GM12878 (cell line): ENCODE measurements around the gene FHL1. TPM values are rescaled to one million over a fixed set of nuclear protein-coding genes. Genes with fewer than 3 reads are reported as not detected.

Source experiments
- ATAC-seq: fragments of 200-7000 bp; cut with Tn5 transposase; 3 replicates; pipeline ENCODE4 v1.9.1; 2020; ENCODE audit warnings: mild to moderate bottlenecking, moderate library complexity
- BruUV-seq: library from RNA; stranded (reverse); fragments of 400-500 nt; replicated peaks from 2 replicates; lab custom pipeline; 2021; lab: Mats Ljungman, UMichigan
- CTCF ChIA-PET: fragments of 300-600 bp; sonication (Branson Sonifier 250); formaldehyde crosslinking; extraction: SDS; loops from one replicate; lab custom pipeline; 2021; ENCODE audit warnings: inconsistent platforms; lab: Yijun Ruan, JAX
- POLR2A ChIA-PET: fragments of 350-600 bp; formaldehyde crosslinking; extraction: SDS; loops from one replicate; lab custom pipeline; 2021; ENCODE audit warnings: inconsistent platforms; lab: Charles Lee
- RAD21 ChIA-PET: fragments of 300-600 bp; sonication (Branson Sonifier 250); formaldehyde crosslinking; loops from one replicate; lab custom pipeline; 2023; ENCODE audit warnings: antibody characterized with exemption; ENCODE audit not compliant: unreplicated experiment; lab: Charles Lee
- SMC1A ChIA-PET: fragments of 300-600 bp; sonication (Branson Sonifier 250); formaldehyde crosslinking; loops from one replicate; lab custom pipeline; 2023; ENCODE audit not compliant: unreplicated experiment, uncharacterized antibody; lab: Charles Lee
- DNase-seq: peaks from one replicate; pipeline ENCODE4 v3.0.0-alpha.2; 2011; ENCODE audit warnings: low read depth, low spot score
- FAIRE-seq: peaks from 3 replicates; lab custom pipeline; 2011; peaks lifted over from hg19 to GRCh38; lab: Jason Lieb, UNC
- H2AFZ ChIP-seq: 2 replicates; pipeline ENCODE4 v1.6.0; 2011; ENCODE audit warnings: low read depth, low read length, control low read depth; ENCODE audit not compliant: control insufficient read depth
- H3K27ac ChIP-seq: 2 replicates; pipeline ENCODE4 v1.5.1; 2011; ENCODE audit warnings: control low read depth; ENCODE audit not compliant: control insufficient read depth, insufficient read depth
- H3K27me3 ChIP-seq, 2 experiments: replicated peaks in 1 of 2; 2 replicates each; pipeline versions ENCODE4 v1.6.0 to v1.6.1; 2011; ENCODE audit warnings: low read length in 1 of 2; ENCODE audit not compliant: control insufficient read depth in 2 of 2, insufficient read depth in 2 of 2
- H3K36me3 ChIP-seq, 2 experiments: 2 replicates each; pipeline ENCODE4 v1.5.1; 2011; ENCODE audit warnings: low read length in 1 of 2; ENCODE audit not compliant: control insufficient read depth in 2 of 2, insufficient read depth in 2 of 2
- H3K4me1 ChIP-seq: 2 replicates; pipeline ENCODE4 v1.6.1; 2011; ENCODE audit warnings: mild to moderate bottlenecking, low read length, moderate library complexity, mixed read lengths; ENCODE audit not compliant: control insufficient read depth, insufficient read depth
- H3K4me2 ChIP-seq: 2 replicates; pipeline ENCODE4 v1.6.0; 2011; ENCODE audit warnings: control low read depth; ENCODE audit not compliant: control insufficient read depth, insufficient read depth
- H3K4me3 ChIP-seq: fragments of 200-600 bp; sonication (generic); 2 replicates; pipeline ENCODE4 v1.5.1; 2016
- H3K79me2 ChIP-seq: 2 replicates; pipeline ENCODE4 v1.6.0; 2011; ENCODE audit warnings: low read length; ENCODE audit not compliant: control insufficient read depth, insufficient read depth
- H3K9ac ChIP-seq: 2 replicates; pipeline ENCODE4 v1.8.0; 2011; ENCODE audit warnings: low read length, control low read depth, mixed read lengths; ENCODE audit not compliant: control insufficient read depth, insufficient read depth
- H3K9me3 ChIP-seq: replicated peaks from 3 replicates; pipeline ENCODE4 v1.5.1; 2011; ENCODE audit warnings: mild to moderate bottlenecking, low read length; ENCODE audit not compliant: control insufficient read depth, insufficient read depth
- H4K20me1 ChIP-seq: 2 replicates; pipeline ENCODE4 v1.6.0; 2011; ENCODE audit not compliant: control insufficient read depth, insufficient read depth
- ATF2 ChIP-seq: IDR thresholded peaks from 2 replicates; pipeline ENCODE4 v1.6.1; 2012; ENCODE audit warnings: low read length, inconsistent platforms
- BMI1 ChIP-seq: fragments of 450-650 bp; IDR thresholded peaks from 2 replicates; pipeline ENCODE4 v1.6.1; 2016; ENCODE audit warnings: mild to moderate bottlenecking, moderate library complexity, borderline replicate concordance
- KDM1A ChIP-seq: fragments of 200-600 bp; sonication (generic); IDR thresholded peaks from 2 replicates; pipeline ENCODE4 v1.6.1; 2016; ENCODE audit warnings: borderline replicate concordance
- POLR2AphosphoS2 ChIP-seq: IDR thresholded peaks from 2 replicates; pipeline ENCODE4 v1.6.1; 2011; ENCODE audit warnings: low read depth, mild to moderate bottlenecking, low read length, improper control_type of control experiment, moderate library complexity
- SMARCA5 ChIP-seq: fragments of 450-650 bp; IDR thresholded peaks from 2 replicates; pipeline ENCODE4 v1.6.1; 2017; ENCODE audit warnings: mild to moderate bottlenecking
- ZNF687 ChIP-seq: fragments of 450-650 bp; IDR thresholded peaks from 2 replicates; pipeline ENCODE4 v1.6.1; 2017; ENCODE audit warnings: mild to moderate bottlenecking, moderate library complexity
- WGBS: methylation state at CpG from one replicate; pipeline ENCODE4 v1.1.6; 2016; ENCODE audit warnings: low lambda C conversion rate; ENCODE audit not compliant: insufficient replicate concordance, insufficient coverage; ENCODE audit errors: missing lambda C conversion rate; 5-methylcytosine and 5-hydroxymethylcytosine counted together
- in situ Hi-C: fragments of 300-500 bp; cut with MboI; formaldehyde crosslinking; loops from 9 replicates; pipeline ENCODE4 v1.14.3; 2018; ENCODE audit warnings: mixed read lengths
- intact Hi-C: fragments of 100-400 bp; cut with micrococcal nuclease; formaldehyde crosslinking; loops from one replicate; pipeline ENCODE4 v1.14.2; 2022; ENCODE audit not compliant: unreplicated experiment
- polyA plus RNA-seq, 11 experiments: library from polyadenylated mRNA; depleted of rRNA in 4 of 11; unstranded in 6 of 11; stranded (reverse) in 5 of 11; fragments of >200 nt; fragmentation: Nextera tagmentation in 4 of 11; fragmentation: Illumina TruSeq in 1 of 11; extraction: Ambion mirVana in 4 of 11; extraction: Trizol in 1 of 11; gene quantifications; 1 replicate in 1 of 11; 2 replicates in 10 of 11; pipeline versions ENCODE4 v1.2.1 to v1.2.3, GENCODE V29; 2011 to 2016; ENCODE audit warnings: inconsistent platforms in 2 of 11, missing spikeins in 2 of 11, low read depth in 1 of 11
- total RNA-seq, 4 experiments: library from RNA; depleted of rRNA in 3 of 4; stranded (reverse); fragments of >200 nt in 3 of 4; fragmentation: Illumina TruSeq in 1 of 4; extraction: Trizol in 1 of 4; gene quantifications; 2 replicates each; pipeline versions ENCODE4 v1.2.1 to v1.2.3, GENCODE V29; 2013 to 2021
- TF ChIP-seq, protein P1 (sequence below): fragments of 450-650 bp; IDR thresholded peaks from 2 replicates; pipeline ENCODE4 v1.6.1; 2016; ENCODE audit warnings: mild to moderate bottlenecking, moderate library complexity, borderline replicate concordance

FHL1 gene
- total and polyA plus RNA-seq, 10 of the 15 experiments (the other 5 are each of a cell fraction or from before 2014, with no cell fraction given): 0.13 to 0.59 (median 0.34) TPM; not detected in 1

- Histone ChIP-seq H3K4me2 (no peak overlapping the region), H3K36me3 (no peaks in the 10 kb centered on the region), H3K4me1 (no peaks in the 10 kb centered on the region), H4K20me1 (no peaks in the 10 kb centered on the region), H3K79me2 (no peaks in the 10 kb centered on the region), H3K9ac (no peak overlapping the region), H3K9me3 (no peaks in the 10 kb centered on the region), H3K27ac (no peak overlapping the region), H3K27me3 (no peaks in the 10 kb centered on the region), H3K4me3 (no peak overlapping the region), H2AFZ (no peak overlapping the region)
- POLR2A ChIA-PET: no interaction called here
- in situ Hi-C loops (no loop called here), intact Hi-C loops (no loop called here)
- CTCF ChIA-PET: interaction anchor here (0.6 to 1.1 kb wide), 2 partner anchors 77 to 139 kb away, joined by 3 to 4 read pairs; no protein-coding TSS in a partner anchor
- RAD21 ChIA-PET: no interaction called here
- SMC1A ChIA-PET: no interaction called here
- BruUV-seq: no TSS peak
- ATAC-seq (no peak), FAIRE-seq (no peak), DNase-seq (no peak)
- TF ChIP-seq BMI1 (no peak), ZNF687 (no peak), POLR2AphosphoS2 (no peak), SMARCA5 (no peak), KDM1A (no peak), ATF2 (no peak)
- TF ChIP-seq, protein P1, sequence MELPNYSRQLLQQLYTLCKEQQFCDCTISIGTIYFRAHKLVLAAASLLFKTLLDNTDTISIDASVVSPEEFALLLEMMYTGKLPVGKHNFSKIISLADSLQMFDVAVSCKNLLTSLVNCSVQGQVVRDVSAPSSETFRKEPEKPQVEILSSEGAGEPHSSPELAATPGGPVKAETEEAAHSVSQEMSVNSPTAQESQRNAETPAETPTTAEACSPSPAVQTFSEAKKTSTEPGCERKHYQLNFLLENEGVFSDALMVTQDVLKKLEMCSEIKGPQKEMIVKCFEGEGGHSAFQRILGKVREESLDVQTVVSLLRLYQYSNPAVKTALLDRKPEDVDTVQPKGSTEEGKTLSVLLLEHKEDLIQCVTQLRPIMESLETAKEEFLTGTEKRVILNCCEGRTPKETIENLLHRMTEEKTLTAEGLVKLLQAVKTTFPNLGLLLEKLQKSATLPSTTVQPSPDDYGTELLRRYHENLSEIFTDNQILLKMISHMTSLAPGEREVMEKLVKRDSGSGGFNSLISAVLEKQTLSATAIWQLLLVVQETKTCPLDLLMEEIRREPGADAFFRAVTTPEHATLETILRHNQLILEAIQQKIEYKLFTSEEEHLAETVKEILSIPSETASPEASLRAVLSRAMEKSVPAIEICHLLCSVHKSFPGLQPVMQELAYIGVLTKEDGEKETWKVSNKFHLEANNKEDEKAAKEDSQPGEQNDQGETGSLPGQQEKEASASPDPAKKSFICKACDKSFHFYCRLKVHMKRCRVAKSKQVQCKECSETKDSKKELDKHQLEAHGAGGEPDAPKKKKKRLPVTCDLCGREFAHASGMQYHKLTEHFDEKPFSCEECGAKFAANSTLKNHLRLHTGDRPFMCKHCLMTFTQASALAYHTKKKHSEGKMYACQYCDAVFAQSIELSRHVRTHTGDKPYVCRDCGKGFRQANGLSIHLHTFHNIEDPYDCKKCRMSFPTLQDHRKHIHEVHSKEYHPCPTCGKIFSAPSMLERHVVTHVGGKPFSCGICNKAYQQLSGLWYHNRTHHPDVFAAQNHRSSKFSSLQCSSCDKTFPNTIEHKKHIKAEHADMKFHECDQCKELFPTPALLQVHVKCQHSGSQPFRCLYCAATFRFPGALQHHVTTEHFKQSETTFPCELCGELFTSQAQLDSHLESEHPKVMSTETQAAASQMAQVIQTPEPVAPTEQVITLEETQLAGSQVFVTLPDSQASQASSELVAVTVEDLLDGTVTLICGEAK: no peak
- WGBS: 28% methylated on average over 2 of the region's 2 CpGs
Measured at GRCh38 chrX:136128743-136129142, 18.6 kb upstream of the FHL1 start.
